ELR (cell line): ENCODE measurements around the gene TBC1D4.
"Not testable (repeated sequence)": the region's sequence is repeated elsewhere in the genome, so short reads cannot be mapped to it uniquely, and the experiment has no call there.

Experiments used
- DNase-seq: peaks from one replicate; pipeline ENCODE4 v3.0.0-alpha.2; 2015; ENCODE audit warnings: low read depth

Gene TBC1D4

GRCh38 chr13:75445717-75446499 is 36.1 kb downstream of the TBC1D4 start:
- DNase-seq = peak; percentile 33

- DNase-seq = no peak
Measured at GRCh38 chr13:75444016-75444415, 38.0 kb downstream of the TBC1D4 start.

- DNase-seq = no peak
Measured at GRCh38 chr13:75443356-75443958, 38.5 kb downstream of the TBC1D4 start.

- DNase-seq = no peak
Measured at GRCh38 chr13:75442736-75443234, 39.2 kb downstream of the TBC1D4 start.

DNA sequence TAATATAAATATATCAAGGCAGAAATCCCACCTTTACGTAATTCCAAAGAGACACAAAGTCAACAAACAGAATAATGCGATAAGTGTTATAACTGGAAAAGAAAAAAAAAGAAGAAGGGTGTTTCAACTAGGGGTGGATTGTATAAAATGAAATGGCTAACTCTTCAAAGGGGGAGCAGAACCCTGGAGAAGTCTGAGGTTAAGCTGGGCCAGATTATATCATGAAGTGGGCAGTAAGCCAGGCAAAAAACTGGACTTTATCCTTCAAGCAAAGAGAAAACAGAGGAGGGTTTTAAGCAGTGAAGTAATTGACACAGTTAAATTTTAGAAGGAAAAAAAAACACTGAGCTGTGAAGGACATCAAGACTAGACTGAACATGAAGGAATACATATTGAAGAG is 41.9 kb downstream of the TBC1D4 start:
- DNase-seq = no peak

DNA sequence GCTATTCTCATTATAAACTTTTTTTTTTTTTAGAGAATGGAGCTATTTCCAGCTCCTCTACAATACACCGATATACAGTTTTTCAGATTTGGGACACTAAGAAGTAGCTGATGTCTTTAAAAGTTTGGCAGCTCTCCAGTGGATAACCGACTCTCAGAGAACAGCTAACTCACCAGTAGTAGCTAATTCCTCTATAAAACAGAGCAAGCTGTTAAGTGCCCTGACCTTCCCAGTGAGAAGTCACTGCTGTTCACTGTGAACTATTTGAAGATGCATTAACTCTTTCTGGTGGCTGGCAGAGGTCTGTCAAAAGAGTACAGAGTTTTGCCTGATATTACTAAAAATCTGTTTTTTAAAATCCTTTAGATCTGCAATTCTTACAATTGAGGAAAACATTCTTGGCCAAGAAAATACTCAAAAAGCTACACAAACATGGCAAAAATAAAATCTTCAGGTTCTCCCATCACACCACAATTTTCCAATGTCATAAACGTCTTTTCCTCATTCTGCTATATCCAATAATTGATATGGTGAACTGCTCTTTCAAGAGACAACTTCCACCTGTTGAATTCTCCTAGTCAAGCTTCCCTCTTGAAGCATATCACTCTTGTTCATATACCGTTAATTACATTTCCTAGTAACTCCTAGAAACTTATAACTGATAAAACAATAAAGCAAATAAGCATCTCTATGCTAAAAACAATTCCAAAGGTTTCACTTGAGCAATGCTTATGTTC is 44.2 kb downstream of the TBC1D4 start:
- DNase-seq = no peak

DNA sequence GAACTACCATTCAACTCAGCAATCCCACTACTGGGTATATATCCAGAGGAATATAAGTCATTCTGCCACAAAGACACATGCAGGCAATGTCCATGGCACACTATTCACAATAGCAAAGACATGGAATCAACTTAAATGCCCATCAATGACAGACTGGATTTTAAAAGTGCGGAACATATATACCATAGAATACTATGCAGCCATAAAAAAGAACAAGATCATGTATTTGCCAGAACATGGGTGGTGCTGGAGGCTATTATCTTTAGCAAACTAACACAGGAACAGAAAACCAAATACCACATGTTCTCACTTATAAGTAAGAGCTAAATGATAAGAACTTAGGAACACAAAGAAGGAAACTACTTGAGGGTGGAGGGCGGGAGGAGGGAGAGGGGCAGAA is 47.8 kb downstream of the TBC1D4 start:
- DNase-seq = not testable (repeated sequence)

GRCh38 chr13:75432811-75433244 is 49.1 kb downstream of the TBC1D4 start:
- DNase-seq = no peak

DNA sequence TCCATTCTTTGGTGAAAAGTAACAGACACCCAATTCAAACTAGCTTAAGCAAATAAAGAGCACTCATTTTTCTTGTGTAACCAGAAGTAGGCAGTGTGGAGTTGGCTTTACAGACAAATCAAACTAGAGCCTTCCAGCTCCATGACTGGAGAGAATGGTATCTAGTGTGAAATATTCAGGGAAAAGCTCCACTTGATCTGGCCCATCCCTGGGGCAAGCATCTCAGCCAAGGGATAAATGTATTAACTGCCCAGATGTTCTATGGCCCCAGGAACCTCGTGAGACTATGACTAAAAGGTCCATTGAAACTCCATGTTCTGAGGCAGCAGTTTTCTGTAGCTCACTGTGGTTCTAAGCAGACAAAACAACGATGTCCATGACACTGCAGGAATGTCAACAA is 49.9 kb downstream of the TBC1D4 start:
- peak; percentile 6 for DNase-seq

GRCh38 chr13:75430436-75431209 is 51.3 kb downstream of the TBC1D4 start:
- no peak for DNase-seq

GRCh38 chr13:75426421-75426820 is 55.5 kb downstream of the TBC1D4 start:
- DNase-seq = no peak

GRCh38 chr13:75425216-75426009 is 56.6 kb downstream of the TBC1D4 start:
- DNase-seq = no peak

- no peak for DNase-seq
Measured at GRCh38 chr13:75423946-75424345, 58.0 kb downstream of the TBC1D4 start.

GRCh38 chr13:75422028-75422427 is 59.9 kb downstream of the TBC1D4 start:
- DNase-seq = no peak

DNA sequence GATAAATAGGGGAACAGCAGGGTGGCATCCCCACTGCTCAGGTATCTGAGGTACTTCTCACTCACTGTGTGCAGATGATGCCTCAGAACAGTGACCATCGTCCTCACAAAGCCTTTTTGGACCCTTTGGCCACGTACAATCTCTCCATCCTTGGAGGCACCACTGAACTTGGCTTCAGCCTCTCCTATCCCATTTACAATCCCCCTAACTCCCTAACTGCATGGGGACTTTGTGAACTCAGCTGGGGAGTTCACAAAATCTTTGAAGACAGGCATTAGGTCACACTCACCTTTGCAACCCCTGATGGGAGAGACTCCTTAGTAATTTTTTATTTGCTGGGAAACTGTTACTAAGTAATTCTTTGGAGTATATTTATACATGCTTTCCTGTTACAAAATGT is 60.8 kb downstream of the TBC1D4 start:
- no peak for DNase-seq

DNA sequence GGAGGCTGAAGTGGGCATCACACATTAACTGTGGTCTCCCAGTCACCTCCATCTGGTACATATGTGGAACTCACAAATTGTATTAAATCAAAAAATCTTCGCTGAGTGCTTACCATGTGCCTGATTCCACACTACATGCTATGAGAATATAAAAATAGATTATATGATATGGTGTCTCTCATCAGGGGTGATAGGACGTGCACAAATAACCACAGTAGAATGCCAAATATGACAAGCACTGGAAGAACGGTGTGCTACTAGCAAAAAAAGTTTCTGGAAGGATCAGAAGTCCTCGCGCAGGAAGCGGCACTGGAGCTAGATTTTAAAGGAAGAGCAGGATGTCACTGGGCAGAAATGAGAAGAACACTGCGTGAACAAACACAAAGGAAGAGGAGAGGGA is 62.3 kb downstream of the TBC1D4 start:
- DNase-seq = no peak

DNA sequence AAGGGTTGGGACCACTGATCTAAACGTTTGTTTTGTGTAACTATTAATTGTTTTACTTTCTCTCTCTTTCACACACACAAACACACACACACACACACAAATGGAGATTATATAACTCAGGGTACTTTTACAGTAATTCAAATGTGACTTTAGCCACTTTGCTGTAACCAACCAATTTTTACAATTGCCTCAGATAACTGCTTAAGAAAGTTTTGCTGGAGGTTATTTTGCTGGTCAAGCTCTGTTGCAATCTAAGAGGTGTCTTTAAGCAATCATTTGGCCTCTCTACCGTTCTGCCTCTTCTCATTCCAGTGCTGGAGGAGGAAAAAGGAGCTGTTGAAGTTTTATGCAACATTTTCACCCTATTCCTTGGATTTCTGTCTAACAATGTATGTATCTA is 63.0 kb downstream of the TBC1D4 start:
- no peak for DNase-seq

GRCh38 chr13:75418186-75418843 is 63.7 kb downstream of the TBC1D4 start:
- DNase-seq = no peak

DNA sequence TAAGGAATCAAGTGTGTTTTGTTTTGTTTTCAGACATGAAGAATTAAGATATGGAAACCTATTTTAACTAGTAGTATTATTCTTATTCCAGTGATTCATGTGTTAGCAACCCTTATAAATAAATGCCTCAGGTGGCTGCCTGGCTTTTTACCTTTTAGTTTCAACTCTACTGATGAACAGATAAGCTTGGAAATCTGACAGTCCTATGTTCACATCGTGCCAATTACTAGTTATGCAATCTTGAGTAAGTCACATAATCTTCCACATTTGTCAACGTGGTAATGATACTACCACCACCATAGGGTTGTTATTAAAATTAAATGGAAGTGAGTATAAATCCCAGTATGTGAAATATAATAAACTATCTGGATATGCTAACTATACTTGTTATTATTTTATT is 64.3 kb downstream of the TBC1D4 start:
- no peak for DNase-seq

DNA sequence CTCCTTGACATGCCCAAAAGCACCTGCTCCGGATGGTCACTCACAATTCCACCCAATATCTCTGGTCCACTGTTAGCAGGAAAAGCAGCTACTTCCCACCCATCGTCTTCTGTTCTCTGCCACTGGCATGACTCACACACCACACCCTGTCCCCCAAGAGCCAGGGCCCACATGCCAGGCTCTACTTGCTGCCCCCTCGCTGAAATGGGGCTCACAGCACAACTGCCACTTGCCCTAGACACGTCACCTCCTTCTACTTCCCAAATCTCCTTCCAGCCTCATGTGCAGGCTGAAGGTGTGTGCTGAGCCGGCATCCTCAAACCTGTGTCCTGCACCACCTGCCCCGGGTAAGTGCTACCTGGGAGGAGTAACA is 65.0 kb downstream of the TBC1D4 start:
- peak; percentile 15 for DNase-seq
